DMS114 treated with DMSO at 0.1 percent for 48 hours (cell line): ENCODE results near the gene SCGB1D1.

Experiments
- DNase-seq: peaks from one replicate; lab custom pipeline; 2025; ENCODE audit not compliant: unreplicated experiment; lab: John Stamatoyannopoulos, UW

Gene SCGB1D1

DNA sequence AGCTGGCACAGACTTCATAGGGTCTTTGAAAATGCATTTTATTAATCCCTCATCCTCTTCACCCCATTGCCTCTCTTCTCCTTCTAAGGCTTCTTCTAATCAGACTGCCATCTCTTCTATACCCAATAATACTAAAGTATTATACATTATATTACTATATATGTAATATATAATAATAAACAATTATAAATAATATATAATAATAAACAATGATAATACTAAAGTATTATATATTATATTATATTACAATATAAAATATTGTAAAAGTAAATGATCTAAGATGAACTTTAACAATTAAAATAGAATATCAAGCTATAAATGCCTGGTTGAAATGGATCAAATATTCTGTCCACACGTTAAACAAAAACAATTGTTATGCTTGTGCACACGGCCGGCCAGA lies 31.5 kb downstream of the SCGB1D1 start:
- DNase-seq = no peak

DNA sequence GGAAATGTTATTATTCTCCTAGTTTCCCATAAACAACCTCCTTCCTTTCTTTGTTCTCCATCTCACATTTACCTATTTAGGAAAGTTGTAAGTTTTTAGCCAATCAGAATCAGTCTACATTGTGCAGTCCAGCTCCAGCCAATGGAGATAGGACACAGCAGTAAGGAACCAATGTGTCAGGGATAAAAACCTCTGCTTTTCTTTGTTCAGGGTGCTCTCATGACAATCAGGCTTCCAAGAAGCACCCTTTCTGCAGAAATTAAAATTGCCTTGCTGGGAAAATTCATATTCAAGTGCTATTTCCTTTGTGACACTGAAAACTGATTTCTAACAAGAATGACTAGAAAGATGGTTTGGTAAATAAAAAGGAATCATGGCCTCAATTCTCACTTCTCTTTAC lies 33.1 kb downstream of the SCGB1D1 start:
- DNase-seq = no peak

DNA sequence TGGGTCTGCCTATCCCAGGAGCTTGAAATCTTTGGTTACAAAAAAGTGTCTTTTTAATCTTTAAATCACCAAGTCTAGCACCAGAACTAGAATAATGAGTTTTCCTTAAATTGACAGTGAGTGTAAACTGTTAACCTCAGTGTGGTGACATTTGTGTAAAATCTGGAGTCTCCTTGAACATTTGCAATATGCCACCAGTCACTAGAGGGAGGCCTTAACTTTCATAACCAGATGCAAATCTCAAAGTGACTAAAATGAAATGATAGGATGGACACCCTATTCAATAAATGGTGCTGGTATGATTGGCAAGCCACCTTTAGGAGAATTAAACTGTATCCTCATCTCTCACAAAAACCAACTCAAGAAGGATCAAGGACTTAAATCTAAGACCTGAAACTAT lies 43.7 kb downstream of the SCGB1D1 start:
- DNase-seq = peak; percentile 5

DNA sequence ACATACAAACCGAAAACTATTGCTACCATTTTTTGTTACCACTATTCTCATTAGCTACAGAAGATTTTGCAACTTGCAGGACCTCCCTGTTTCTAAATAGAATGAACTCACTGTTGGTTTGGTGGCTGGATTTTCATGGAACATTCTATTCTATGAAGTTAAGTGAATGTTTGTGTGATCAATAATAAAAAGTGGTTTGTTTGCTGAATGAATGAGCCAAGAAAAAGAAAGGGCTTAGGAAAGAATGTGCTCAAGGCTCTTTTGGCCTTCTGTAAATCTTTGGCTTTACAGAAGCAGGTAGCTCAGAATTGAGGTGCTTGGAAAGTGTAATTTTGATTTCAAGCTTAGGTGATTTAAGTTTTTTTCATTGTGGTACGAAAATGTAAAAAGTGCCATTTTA lies 46.2 kb downstream of the SCGB1D1 start:
- DNase-seq = no peak

DNA sequence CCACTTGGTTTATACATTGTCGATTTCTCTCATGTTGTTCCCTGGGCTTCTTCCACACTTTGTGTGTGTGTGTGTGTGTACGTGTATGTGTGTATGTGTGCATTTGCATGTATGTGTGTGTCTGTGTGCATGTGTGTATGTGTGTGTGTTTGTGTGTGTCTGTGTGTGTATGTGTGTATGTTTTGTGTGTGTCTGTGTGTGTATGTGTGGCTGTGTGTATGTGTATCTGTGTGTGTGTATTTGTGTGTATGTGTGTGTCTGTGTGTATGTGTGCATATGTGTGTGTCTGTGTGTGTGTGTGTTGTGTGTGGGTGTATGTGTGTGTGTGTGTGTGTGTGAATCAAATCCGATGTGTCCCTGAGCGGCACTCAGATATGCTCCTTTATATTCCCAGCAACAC lies 47.5 kb downstream of the SCGB1D1 start:
- DNase-seq = no peak

DNA sequence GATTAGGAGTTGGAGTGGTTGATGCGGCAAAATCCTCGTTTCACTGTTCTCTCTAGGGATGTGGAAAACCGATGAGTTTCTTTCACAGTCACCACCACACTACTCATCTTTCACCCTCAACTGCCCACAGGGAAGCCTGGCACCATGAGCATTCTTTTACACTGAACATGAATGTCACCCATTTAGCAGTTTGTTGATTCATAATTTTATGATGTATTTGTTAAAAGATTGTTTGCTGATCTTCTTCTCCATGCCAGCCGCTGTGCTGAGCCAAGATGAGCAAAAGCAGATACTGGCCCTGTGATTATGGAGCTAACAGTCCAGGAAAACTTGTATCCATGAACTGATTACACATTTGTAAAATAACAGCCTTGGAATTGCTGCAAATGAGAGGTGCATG lies 48.1 kb downstream of the SCGB1D1 start:
- no peak for DNase-seq

DNA sequence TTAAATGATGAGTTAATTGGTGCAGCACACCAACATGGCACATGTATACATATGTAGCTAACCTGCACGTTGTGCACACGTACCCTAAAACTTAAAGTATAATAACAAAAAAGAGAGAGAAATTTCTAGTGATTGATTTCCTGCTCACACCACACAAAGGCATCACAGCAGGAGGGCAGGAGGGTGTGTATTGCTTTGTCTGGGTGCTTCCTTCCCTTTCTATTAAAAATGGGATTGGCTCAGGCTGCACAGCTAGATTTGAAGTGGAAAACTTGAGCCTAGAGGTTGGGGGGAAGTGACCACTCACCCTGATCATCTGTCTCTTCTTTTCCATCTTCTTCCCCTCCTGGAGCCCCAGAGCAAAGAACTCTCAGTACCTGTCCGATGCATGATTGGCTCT lies 51.1 kb downstream of the SCGB1D1 start:
- no peak for DNase-seq

DNA sequence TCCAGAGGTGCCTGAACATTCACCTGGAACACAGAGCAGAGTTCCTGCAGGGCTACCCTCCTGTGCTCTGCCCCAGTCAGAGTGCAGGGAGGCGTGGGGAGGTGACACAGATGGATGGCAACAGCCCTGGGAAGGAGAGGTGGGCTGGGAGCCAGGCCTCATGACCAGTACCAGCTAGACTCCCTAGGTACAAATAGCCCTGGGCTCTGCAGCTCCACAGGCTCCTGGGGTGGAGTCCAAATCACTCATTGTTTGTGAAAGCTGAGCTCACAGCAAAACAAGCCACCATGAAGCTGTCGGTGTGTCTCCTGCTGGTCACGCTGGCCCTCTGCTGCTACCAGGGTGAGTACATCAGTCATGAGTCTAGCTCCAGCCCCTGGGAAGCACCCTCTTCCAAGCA lies 52.0 kb downstream of the SCGB1D1 start, which contains the start of gene SCGB1D2:
SCGB1D2 (plus strand) TSS at position 219 of the 400 bp plus-strand sequence; CDS start at position 288, 69 bp downstream.
- no peak for DNase-seq
